Adrenal gland (tissue), 12 donors: ENCODE measurements around the gene STK24. TPM values are rescaled to one million over a fixed set of nuclear protein-coding genes. Genes with fewer than 3 reads are reported as not detected.

Experiments
- DNase-seq, 7 donors: peaks; one replicate each; pipeline ENCODE4 v3.0.0-alpha.2; 2019 to 2020
- H3K27ac ChIP-seq, 5 donors: fragments of 200-600 bp; sonication (generic) in 4 of 5; 1 replicate in 3 of 5; 2 replicates in 2 of 5; pipeline versions ENCODE4 v1.5.1 to v1.8.0; 2016 to 2020; ENCODE audit warnings: mild to moderate bottlenecking in 1 of 5
- H3K27me3 ChIP-seq: fragments of 200-600 bp; 2 replicates; pipeline ENCODE4 v1.8.0; 2021
- H3K36me3 ChIP-seq, 2 donors: fragments of 200-600 bp; replicated peaks in 1 of 2; 1 replicate in 1 of 2; 2 replicates in 1 of 2; pipeline versions ENCODE4 v1.5.1 to v1.8.0; 2018 to 2022
- H3K4me1 ChIP-seq, 2 donors: fragments of 200-600 bp; replicated peaks in 1 of 2; 1 replicate in 1 of 2; 2 replicates in 1 of 2; pipeline versions ENCODE4 v1.5.1 to v1.8.0; 2018 to 2021
- H3K4me3 ChIP-seq, 4 donors: fragments of 200-600 bp; sonication (generic) in 3 of 4; one replicate each; pipeline ENCODE4 v1.5.1; 2016 to 2018
- H3K9me3 ChIP-seq, 3 donors: fragments of 200-600 bp; sonication (generic) in 1 of 3; replicated peaks in 1 of 3; 1 replicate in 2 of 3; 2 replicates in 1 of 3; pipeline versions ENCODE4 v1.5.1 to v1.8.0; 2016 to 2021
- CTCF ChIP-seq, 6 experiments: fragments of 450-650 bp in 4 of 6; fragments of 200-600 bp in 2 of 6; sonication (generic) in 1 of 6; IDR thresholded peaks; 1 replicate in 5 of 6; 2 replicates in 1 of 6; pipeline versions ENCODE4 v1.5.1 to v1.8.0; 2016 to 2021; ENCODE audit warnings: antibody characterized with exemption in 6 of 6, mild to moderate bottlenecking in 2 of 6, moderate library complexity in 1 of 6
- POLR2A ChIP-seq, 2 donors: fragments of 450-650 bp; IDR thresholded peaks; one replicate each; pipeline ENCODE4 v1.6.1; 2017; ENCODE audit warnings: antibody characterized with exemption in 2 of 2, mild to moderate bottlenecking in 2 of 2, moderate library complexity in 1 of 2
- WGBS, 4 donors: extraction: QIAGEN DNeasy Blood & Tissue Kit in 2 of 4; methylation state at CpG; one replicate each; pipeline versions ENCODE4 v1.1.5 to v1.1.7; 2013 to 2017; 5-methylcytosine and 5-hydroxymethylcytosine counted together
- intact Hi-C, 2 donors: fragments of 100-400 bp; cut with DNase I; formaldehyde crosslinking; loops; one replicate each; pipeline versions ENCODE4 v1.14.1 to v1.15.0; 2022 to 2023
- polyA plus RNA-seq, 3 donors: library from polyadenylated mRNA; stranded (reverse); fragments of 200-250 nt in 2 of 3; fragments of 350-450 nt in 1 of 3; fragmentation: Illumina TruSeq in 1 of 3; extraction: RNeasy Lipid Tissue Mini Kit (QIAGEN cat#74804) in 1 of 3; gene quantifications; one replicate each; pipeline ENCODE4 v1.2.3, GENCODE V29; 2013 to 2014
- total RNA-seq, 9 donors: library from RNA; depleted of rRNA in 4 of 9; stranded (reverse); fragments of >200 nt in 4 of 9; fragments of 120-200 nt in 1 of 9; fragmentation: NEBNext Ultra II Directional in 1 of 9; extraction: Animal tissue kit (Norgen Biotek cat#: 25700) in 1 of 9; gene quantifications; one replicate each; pipeline versions ENCODE4 v1.1.0 to v1.2.4, GENCODE V29; 2013 to 2023
- donor health status: healthy with polysubstance abuse.
- donor health status: Bipolar disorder and iron deficiency.
- donor health status: DM: yes; HTN: yes; CAD: no.
- donor health status: DM: no; HTN: no; CAD: no.
- donor health status: DM: no; HTN: no; CAD: no.
- donor health status: DM: yes; HTN: yes; CAD: no.

The STK24 gene
- total and polyA plus RNA-seq, 12 donors = 17.7 to 72.2 (median 56.0) TPM

DNA sequence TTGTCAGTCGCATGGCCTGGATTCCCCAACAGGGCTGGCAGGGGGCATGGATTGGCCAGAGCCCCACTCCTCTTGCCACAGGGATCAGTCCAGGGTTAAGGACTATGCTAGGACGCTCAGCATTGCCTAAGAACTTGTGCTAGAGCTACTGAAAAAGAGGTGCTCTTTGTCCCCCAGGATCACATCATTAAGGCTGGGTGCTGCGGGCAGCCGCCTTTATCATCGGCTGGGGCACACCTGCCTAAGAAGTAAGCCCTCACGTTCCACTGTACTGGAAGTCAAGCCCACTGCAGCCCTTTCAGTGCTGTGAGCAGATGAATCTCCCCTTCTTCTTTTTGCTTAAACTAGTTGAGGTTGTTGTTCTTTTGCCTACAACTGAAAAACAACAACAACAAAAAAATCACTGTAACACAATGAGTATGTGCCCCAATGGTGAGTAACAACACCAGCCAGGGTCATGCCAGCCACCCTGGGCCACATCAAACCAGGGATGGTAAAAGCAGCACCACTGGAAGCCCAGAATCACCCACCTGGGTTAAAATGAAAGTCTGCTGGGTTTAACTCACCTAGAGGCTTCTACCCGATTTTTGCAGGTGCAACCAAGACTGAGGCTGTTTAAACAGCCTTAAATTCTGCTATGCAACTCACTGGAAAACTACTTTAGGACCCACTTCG, 20.6 kb downstream of the STK24 start:
- intact Hi-C loops = no loop called here
- no peak overlapping the region for H3K4me3 ChIP-seq
- peaks cover 0 to 41% of the 10 kb centered on the region in 2 donors for H3K4me1 ChIP-seq
- H3K9me3 ChIP-seq = no peaks in the 10 kb centered on the region
- TF ChIP-seq POLR2A (IDR thresholded peaks at IDR 0.05) (no peak), CTCF (IDR thresholded peaks at IDR 0.05) (no peak)
- H3K27me3 ChIP-seq = no peaks in the 10 kb centered on the region
- H3K27ac ChIP-seq = no peak overlapping the region
- 81 to 90% (median 89%) methylated on average over 8 of the region's 8 CpGs for WGBS, 4 donors
- no peak for DNase-seq
- no peaks in the 10 kb centered on the region for H3K36me3 ChIP-seq

GRCh38 chr13:98549728-98550317, 27.1 kb downstream of the STK24 start:
- TF ChIP-seq CTCF (IDR thresholded peaks at IDR 0.05) (no peak), POLR2A (IDR thresholded peaks at IDR 0.05) (no peak)
- no peak for DNase-seq
- no peaks in the 10 kb centered on the region for H3K9me3 ChIP-seq
- H3K27ac ChIP-seq = no peak overlapping the region
- no peak overlapping the region for H3K4me3 ChIP-seq
- H3K27me3 ChIP-seq = no peaks in the 10 kb centered on the region
- H3K36me3 ChIP-seq = no peaks in the 10 kb centered on the region
- intact Hi-C loops = no loop called here
- peaks cover 0 to 33% of the 10 kb centered on the region in 2 donors for H3K4me1 ChIP-seq
- 71 to 85% (median 72%) methylated on average over 3 of the region's 3 CpGs for WGBS, 4 donors

GRCh38 chr13:98549006-98549727, 27.7 kb downstream of the STK24 start:
- intact Hi-C loops = no loop called here
- TF ChIP-seq POLR2A (IDR thresholded peaks at IDR 0.05) = no peak
- TF ChIP-seq CTCF (IDR thresholded peaks at IDR 0.05) = no peak
- H3K4me1 ChIP-seq = peaks cover 0 to 36% of the 10 kb centered on the region in 2 donors
- no peaks in the 10 kb centered on the region for H3K9me3 ChIP-seq
- WGBS, 4 donors = 76 to 82% (median 77%) methylated on average over 6 to 7 of the region's 7 CpGs
- H3K4me3 ChIP-seq = no peak overlapping the region
- H3K36me3 ChIP-seq = no peaks in the 10 kb centered on the region
- DNase-seq = peak in 1 of 7 donors; percentile 31
- peak overlapping the region in 2 of 5 donors; percentile 8 to 15 for H3K27ac ChIP-seq
- H3K27me3 ChIP-seq = no peaks in the 10 kb centered on the region

DNA sequence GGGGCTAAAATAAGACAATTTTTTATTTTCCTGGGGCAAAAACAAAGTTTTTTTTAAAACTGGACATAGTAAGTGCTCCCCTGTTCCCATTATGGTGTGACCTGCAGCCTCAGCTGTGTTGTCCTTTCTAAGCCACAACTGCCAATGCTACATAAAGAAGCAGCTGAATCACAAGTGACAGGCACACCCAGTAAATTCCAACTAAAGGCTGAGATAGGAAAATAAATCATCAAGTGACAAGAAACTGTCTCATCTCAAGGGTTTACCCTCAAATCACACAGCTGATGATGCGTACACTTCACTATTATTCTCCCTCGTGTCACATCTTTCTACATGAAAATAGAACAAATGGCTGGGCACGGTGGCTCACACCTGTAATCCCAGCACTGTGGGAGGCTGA, 28.7 kb downstream of the STK24 start:
- H3K9me3 ChIP-seq = no peaks in the 10 kb centered on the region
- no peaks in the 10 kb centered on the region for H3K27me3 ChIP-seq
- 84 to 94% (median 92%) methylated on average over 3 of the region's 3 CpGs for WGBS, 4 donors
- no peak overlapping the region for H3K27ac ChIP-seq
- intact Hi-C loops = no loop called here
- DNase-seq = no peak
- peaks cover 0 to 36% of the 10 kb centered on the region in 2 donors for H3K4me1 ChIP-seq
- TF ChIP-seq POLR2A (IDR thresholded peaks at IDR 0.05) (no peak), CTCF (IDR thresholded peaks at IDR 0.05) (no peak)
- H3K36me3 ChIP-seq = no peaks in the 10 kb centered on the region
- H3K4me3 ChIP-seq = no peak overlapping the region
